ENCODE data around the gene CAT. TPM values are rescaled to one million over a fixed set of nuclear protein-coding genes. Genes with fewer than 3 reads are reported as not detected.
"Not testable (repeated sequence)": the region's sequence is repeated elsewhere in the genome, so short reads cannot be mapped to it uniquely, and the experiment has no call there.

Gene CAT
- total RNA-seq, 1 experiment from 2014 or later, result 26.6 TPM

DNA sequence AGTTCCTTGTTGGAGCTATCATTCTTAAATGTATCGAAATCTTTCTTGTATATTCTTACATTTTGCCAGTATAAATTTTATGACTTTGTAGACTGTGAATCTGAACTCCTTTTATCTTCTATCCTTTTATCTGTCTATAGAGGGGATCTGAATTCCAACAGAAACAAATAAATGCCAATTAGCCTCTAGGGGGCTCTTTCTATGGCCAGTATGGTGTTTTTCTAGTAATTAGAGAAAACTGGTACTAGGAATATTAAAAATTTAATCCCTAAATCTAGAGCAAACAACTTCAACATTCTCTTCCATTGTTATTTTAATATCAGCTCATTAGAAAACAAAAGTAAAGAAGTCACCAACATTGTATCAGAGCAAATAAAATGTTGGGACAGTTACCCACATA is 21.5 kb upstream of the CAT start:
- peaks cover 4% of the 10 kb centered on the region for H3K27me3 ChIP-seq (replicated peaks; ENCODE audit: insufficient read depth, low read depth, low read length, poor library complexity)

DNA sequence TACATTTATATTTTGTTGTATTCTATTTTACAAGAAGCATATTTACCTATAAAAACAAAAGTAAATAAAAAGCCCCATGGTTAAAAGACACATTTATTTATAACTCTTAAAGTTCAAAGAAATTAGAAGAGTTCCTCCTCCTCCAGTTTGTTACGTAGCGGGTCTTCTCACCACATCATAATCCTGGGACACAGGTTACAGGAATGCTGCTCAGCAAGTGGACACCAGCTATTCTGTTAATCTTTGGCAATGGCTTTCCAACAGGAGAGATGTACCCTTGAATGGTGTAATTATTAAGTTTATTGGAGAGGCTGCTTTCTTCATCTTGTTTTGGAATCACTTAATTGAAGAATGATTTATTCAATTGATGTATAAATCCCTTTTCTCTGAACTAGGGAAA is 19.6 kb upstream of the CAT start:
- BruUV-seq (replicated peaks), result no TSS peak
- peaks cover 4% of the 10 kb centered on the region for H3K27me3 ChIP-seq (replicated peaks; ENCODE audit: insufficient read depth, low read depth, low read length, poor library complexity)
- TF ChIP-seq EZH2 (IDR thresholded peaks at IDR 0.05; ENCODE audit: borderline replicate concordance, low read depth, low read length, poor library complexity, severe bottlenecking), result no peak
- TF ChIP-seq, protein P1, sequence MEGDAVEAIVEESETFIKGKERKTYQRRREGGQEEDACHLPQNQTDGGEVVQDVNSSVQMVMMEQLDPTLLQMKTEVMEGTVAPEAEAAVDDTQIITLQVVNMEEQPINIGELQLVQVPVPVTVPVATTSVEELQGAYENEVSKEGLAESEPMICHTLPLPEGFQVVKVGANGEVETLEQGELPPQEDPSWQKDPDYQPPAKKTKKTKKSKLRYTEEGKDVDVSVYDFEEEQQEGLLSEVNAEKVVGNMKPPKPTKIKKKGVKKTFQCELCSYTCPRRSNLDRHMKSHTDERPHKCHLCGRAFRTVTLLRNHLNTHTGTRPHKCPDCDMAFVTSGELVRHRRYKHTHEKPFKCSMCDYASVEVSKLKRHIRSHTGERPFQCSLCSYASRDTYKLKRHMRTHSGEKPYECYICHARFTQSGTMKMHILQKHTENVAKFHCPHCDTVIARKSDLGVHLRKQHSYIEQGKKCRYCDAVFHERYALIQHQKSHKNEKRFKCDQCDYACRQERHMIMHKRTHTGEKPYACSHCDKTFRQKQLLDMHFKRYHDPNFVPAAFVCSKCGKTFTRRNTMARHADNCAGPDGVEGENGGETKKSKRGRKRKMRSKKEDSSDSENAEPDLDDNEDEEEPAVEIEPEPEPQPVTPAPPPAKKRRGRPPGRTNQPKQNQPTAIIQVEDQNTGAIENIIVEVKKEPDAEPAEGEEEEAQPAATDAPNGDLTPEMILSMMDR (conservative IDR thresholded peaks at IDR 0.05; ENCODE audit: low read depth, low read length), result no peak
- H3K36me3 ChIP-seq (ENCODE audit: insufficient read depth, low read length, poor library complexity, severe bottlenecking), result no peaks in the 10 kb centered on the region
- CTCF ChIA-PET, result interaction anchor here (0.7 kb wide), 1 partner anchor 10 kb away, joined by 6 read pairs; no protein-coding TSS in a partner anchor
- intact Hi-C loops (cut with micrococcal nuclease; ENCODE audit: unreplicated experiment), result no loop called here
- no peak overlapping the region for H3K27ac ChIP-seq (ENCODE audit: low read depth, low read length, poor library complexity, severe bottlenecking)
- no peak for DNase-seq (ENCODE audit: low spot score)
- POLR2A ChIA-PET (ENCODE audit: low non-redundant PET), result no interaction called here
- H3K9me3 ChIP-seq (ENCODE audit: low read depth, low read length, poor library complexity, severe bottlenecking), result peaks cover under 1% of the 10 kb centered on the region
- no peaks in the 10 kb centered on the region for H3K4me1 ChIP-seq (ENCODE audit: insufficient read depth, low read length, poor library complexity, severe bottlenecking)
- H3K4me3 ChIP-seq (ENCODE audit: low read depth, low read length, poor library complexity, severe bottlenecking), result no peak overlapping the region

More for the DNA sequence above, 21.5 kb upstream of the CAT start:
- no peak for DNase-seq (ENCODE audit: low spot score)
- ChIA-PET POLR2A (ENCODE audit: low non-redundant PET) (no interaction called here), CTCF (no interaction called here)
- TF ChIP-seq, protein P1 (conservative IDR thresholded peaks at IDR 0.05; ENCODE audit: low read depth, low read length), result peak; percentile 51
- no peak for TF ChIP-seq EZH2 (IDR thresholded peaks at IDR 0.05; ENCODE audit: borderline replicate concordance, low read depth, low read length, poor library complexity, severe bottlenecking)
- H3K4me1 ChIP-seq (ENCODE audit: insufficient read depth, low read length, poor library complexity, severe bottlenecking), result no peaks in the 10 kb centered on the region
- H3K27ac ChIP-seq (ENCODE audit: low read depth, low read length, poor library complexity, severe bottlenecking), result no peak overlapping the region
- H3K9me3 ChIP-seq (ENCODE audit: low read depth, low read length, poor library complexity, severe bottlenecking), result peaks cover 17% of the 10 kb centered on the region
- H3K36me3 ChIP-seq (ENCODE audit: insufficient read depth, low read length, poor library complexity, severe bottlenecking), result no peaks in the 10 kb centered on the region
- BruUV-seq (replicated peaks), result no TSS peak
- intact Hi-C loops (cut with micrococcal nuclease; ENCODE audit: unreplicated experiment), result no loop called here
- H3K4me3 ChIP-seq (ENCODE audit: low read depth, low read length, poor library complexity, severe bottlenecking), result no peak overlapping the region

DNA sequence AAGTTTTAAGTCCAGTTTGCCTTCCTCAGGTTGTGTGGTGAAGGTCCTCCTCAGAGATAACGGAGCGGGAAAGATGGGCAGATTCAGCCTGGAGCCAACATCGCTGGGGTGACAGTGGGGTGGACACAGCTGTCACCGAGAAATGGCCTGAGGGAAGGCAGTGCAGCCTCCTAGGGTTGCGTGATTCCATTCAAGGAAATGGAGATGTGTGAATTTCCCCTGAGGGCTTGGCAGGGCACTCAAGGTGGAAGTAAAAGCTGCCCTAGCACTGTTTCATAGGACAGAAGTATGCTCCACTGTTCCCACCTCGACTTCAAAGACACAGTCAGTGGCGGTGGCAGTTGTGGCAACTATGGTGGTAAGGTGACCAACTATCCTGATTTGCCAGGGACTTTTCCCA is 15.4 kb upstream of the CAT start:
- Histone ChIP-seq H3K4me3 (ENCODE audit: low read depth, low read length, poor library complexity, severe bottlenecking) (no peak overlapping the region), H3K27me3 (replicated peaks; ENCODE audit: insufficient read depth, low read depth, low read length, poor library complexity) (peaks cover 4% of the 10 kb centered on the region), H3K4me1 (ENCODE audit: insufficient read depth, low read length, poor library complexity, severe bottlenecking) (peaks cover 27% of the 10 kb centered on the region), H3K27ac (ENCODE audit: low read depth, low read length, poor library complexity, severe bottlenecking) (no peak overlapping the region), H3K9me3 (ENCODE audit: low read depth, low read length, poor library complexity, severe bottlenecking) (no peaks in the 10 kb centered on the region), H3K36me3 (ENCODE audit: insufficient read depth, low read length, poor library complexity, severe bottlenecking) (no peaks in the 10 kb centered on the region)
- BruUV-seq (replicated peaks), result no TSS peak
- intact Hi-C loops (cut with micrococcal nuclease; ENCODE audit: unreplicated experiment), result no loop called here
- ChIA-PET POLR2A (ENCODE audit: low non-redundant PET) (no interaction called here), CTCF (interaction anchor here (0.6 kb wide), 1 partner anchor 1174 kb away, joined by 4 read pairs; no protein-coding TSS in a partner anchor)
- TF ChIP-seq EZH2 (IDR thresholded peaks at IDR 0.05; ENCODE audit: borderline replicate concordance, low read depth, low read length, poor library complexity, severe bottlenecking), result no peak
- TF ChIP-seq, protein P1 (conservative IDR thresholded peaks at IDR 0.05; ENCODE audit: low read depth, low read length), result no peak
- no peak for DNase-seq (ENCODE audit: low spot score)

DNA sequence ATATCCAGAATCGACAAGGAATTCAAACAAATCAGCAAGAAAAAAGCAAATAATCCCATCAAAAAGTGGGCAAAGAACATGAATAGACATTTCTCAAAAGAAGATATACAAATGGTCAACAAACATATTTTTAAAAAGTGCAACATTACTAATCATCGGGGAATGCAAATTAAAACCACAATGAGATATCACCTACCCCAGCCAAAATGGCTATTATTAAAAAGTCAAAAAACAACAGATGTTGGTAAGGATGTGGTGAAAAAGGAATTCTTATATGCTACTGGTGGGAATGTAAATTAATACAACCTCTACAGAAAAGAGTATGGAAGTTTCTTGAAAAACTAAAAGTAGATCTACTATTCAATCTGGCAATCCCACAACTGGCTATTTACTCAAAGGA is 13.9 kb upstream of the CAT start:
- H3K27ac ChIP-seq (ENCODE audit: low read depth, low read length, poor library complexity, severe bottlenecking); CTCF ChIA-PET; intact Hi-C loops (cut with micrococcal nuclease; ENCODE audit: unreplicated experiment); H3K27me3 ChIP-seq (replicated peaks; ENCODE audit: insufficient read depth, low read depth, low read length, poor library complexity); POLR2A ChIA-PET (ENCODE audit: low non-redundant PET); DNase-seq (ENCODE audit: low spot score); H3K9me3 ChIP-seq (ENCODE audit: low read depth, low read length, poor library complexity, severe bottlenecking); H3K36me3 ChIP-seq (ENCODE audit: insufficient read depth, low read length, poor library complexity, severe bottlenecking); H3K4me3 ChIP-seq (ENCODE audit: low read depth, low read length, poor library complexity, severe bottlenecking); BruUV-seq (replicated peaks): not testable (repeated sequence)
- peaks cover 27% of the 10 kb centered on the region for H3K4me1 ChIP-seq (ENCODE audit: insufficient read depth, low read length, poor library complexity, severe bottlenecking)
